ENCODE measurements around the gene RECK. TPM values are rescaled to one million over a fixed set of nuclear protein-coding genes. Genes with fewer than 3 reads are reported as not detected.

The RECK gene
- total and polyA plus RNA-seq, 2 experiments from 2014 or later, result 127 to 165 TPM

- no peak overlapping the region for H3K4me3 ChIP-seq
- no peak overlapping the region for H3K9ac ChIP-seq
- peaks cover 42% of the 10 kb centered on the region for H3F3A ChIP-seq (ENCODE audit: insufficient read depth)
- no peaks in the 10 kb centered on the region for H3K36me3 ChIP-seq (ENCODE audit: low read depth)
- WGBS, 2 experiments (ENCODE audit: low coverage in 1 of 2, low lambda C conversion rate in 2 of 2, missing lambda C conversion rate in 2 of 2), result 4 to 13% methylated on average over 1 of the region's 1 CpG
- H3K27ac ChIP-seq, result 0 out of 2 replicates have a peak overlapping the region, but pooled peaks have one; percentile 88
- peaks cover 30% of the 10 kb centered on the region for H3K4me1 ChIP-seq (ENCODE audit: insufficient read depth)
- no peak overlapping the region for H2AFZ ChIP-seq
- no peaks in the 10 kb centered on the region for H4K20me1 ChIP-seq (ENCODE audit: insufficient read depth)
- no peak overlapping the region for H3K4me2 ChIP-seq (ENCODE audit: unreplicated experiment)
- TF ChIP-seq EZH2phosphoT487 (IDR thresholded peaks at IDR 0.05; ENCODE audit: insufficient read depth, low read depth) (no peak), EZH2 (IDR thresholded peaks at IDR 0.05; ENCODE audit: insufficient read depth, poor library complexity, severe bottlenecking) (no peak)
- H3K27me3 ChIP-seq (replicated peaks; ENCODE audit: insufficient read depth), result no peaks in the 10 kb centered on the region
- no peaks in the 10 kb centered on the region for H3K9me2 ChIP-seq (ENCODE audit: insufficient read depth)
- DNase-seq, result no peak
- in situ Hi-C loops (cut with MboI), result no loop called here
- no peaks in the 10 kb centered on the region for H3K79me2 ChIP-seq (ENCODE audit: insufficient read depth)
- H3K9me3 ChIP-seq (ENCODE audit: low read depth), result no peaks in the 10 kb centered on the region
These were observed 38.4 kb upstream of the RECK start for GRCh38 chr9:35998333-35998732.

- Histone ChIP-seq H3K9me3 (ENCODE audit: low read depth) (no peaks in the 10 kb centered on the region), H3K4me3 (no peak overlapping the region), H3K4me2 (ENCODE audit: unreplicated experiment) (no peak overlapping the region), H3K9ac (no peak overlapping the region), H3K27me3 (replicated peaks; ENCODE audit: insufficient read depth) (no peaks in the 10 kb centered on the region), H2AFZ (no peak overlapping the region), H4K20me1 (ENCODE audit: insufficient read depth) (no peaks in the 10 kb centered on the region), H3K9me2 (ENCODE audit: insufficient read depth) (no peaks in the 10 kb centered on the region), H3K4me1 (ENCODE audit: insufficient read depth) (peaks cover 4% of the 10 kb centered on the region; the same call in 1 of the 2 replicates), H3K27ac (no peak overlapping the region), H3F3A (ENCODE audit: insufficient read depth) (no peaks in the 10 kb centered on the region), H3K36me3 (ENCODE audit: low read depth) (no peaks in the 10 kb centered on the region), H3K79me2 (ENCODE audit: insufficient read depth) (no peaks in the 10 kb centered on the region)
- no peak for DNase-seq
- in situ Hi-C loops (cut with MboI), result no loop called here
- 81 to 96% methylated on average over 1 of the region's 1 CpG for WGBS, 2 experiments (ENCODE audit: low coverage in 1 of 2, low lambda C conversion rate in 2 of 2, missing lambda C conversion rate in 2 of 2)
- no peak for TF ChIP-seq EZH2 (IDR thresholded peaks at IDR 0.05; ENCODE audit: insufficient read depth, poor library complexity, severe bottlenecking)
- no peak for TF ChIP-seq EZH2phosphoT487 (IDR thresholded peaks at IDR 0.05; ENCODE audit: insufficient read depth, low read depth)
These were observed 30.8 kb upstream of the RECK start for GRCh38 chr9:36005891-36006290.

GRCh38 chr9:36006549-36007315 lies 30.0 kb upstream of the RECK start:
- Histone ChIP-seq H3F3A (ENCODE audit: insufficient read depth) (peaks cover 4% of the 10 kb centered on the region; the same call in 1 of the 2 replicates), H3K36me3 (ENCODE audit: low read depth) (no peaks in the 10 kb centered on the region), H3K79me2 (ENCODE audit: insufficient read depth) (no peaks in the 10 kb centered on the region), H3K4me2 (ENCODE audit: unreplicated experiment) (no peak overlapping the region), H3K4me1 (ENCODE audit: insufficient read depth) (peaks cover 4% of the 10 kb centered on the region; the same call in 1 of the 2 replicates), H3K9me3 (ENCODE audit: low read depth) (no peaks in the 10 kb centered on the region), H3K27ac (no peak overlapping the region), H3K4me3 (no peak overlapping the region), H3K9ac (no peak overlapping the region), H3K9me2 (ENCODE audit: insufficient read depth) (no peaks in the 10 kb centered on the region), H2AFZ (no peak overlapping the region), H4K20me1 (ENCODE audit: insufficient read depth) (no peaks in the 10 kb centered on the region), H3K27me3 (replicated peaks; ENCODE audit: insufficient read depth) (no peaks in the 10 kb centered on the region)
- in situ Hi-C loops (cut with MboI), result no loop called here
- no peak for DNase-seq
- no peak for TF ChIP-seq EZH2 (IDR thresholded peaks at IDR 0.05; ENCODE audit: insufficient read depth, poor library complexity, severe bottlenecking)
- no peak for TF ChIP-seq EZH2phosphoT487 (IDR thresholded peaks at IDR 0.05; ENCODE audit: insufficient read depth, low read depth)
- WGBS, 2 experiments (ENCODE audit: low coverage in 1 of 2, low lambda C conversion rate in 2 of 2, missing lambda C conversion rate in 2 of 2), result 84 to 96% methylated on average over 3 of the region's 3 CpGs

- Histone ChIP-seq H3K27ac (no peak overlapping the region), H3K9me3 (ENCODE audit: low read depth) (no peaks in the 10 kb centered on the region), H3K36me3 (ENCODE audit: low read depth) (no peaks in the 10 kb centered on the region), H3K4me2 (ENCODE audit: unreplicated experiment) (no peak overlapping the region), H3K9me2 (ENCODE audit: insufficient read depth) (no peaks in the 10 kb centered on the region), H3K4me3 (no peak overlapping the region), H3K4me1 (ENCODE audit: insufficient read depth) (peaks cover 4% of the 10 kb centered on the region; the same call in 1 of the 2 replicates), H3K79me2 (ENCODE audit: insufficient read depth) (no peaks in the 10 kb centered on the region), H2AFZ (no peak overlapping the region), H3K9ac (no peak overlapping the region), H4K20me1 (ENCODE audit: insufficient read depth) (no peaks in the 10 kb centered on the region), H3K27me3 (replicated peaks; ENCODE audit: insufficient read depth) (no peaks in the 10 kb centered on the region), H3F3A (ENCODE audit: insufficient read depth) (peaks cover 4% of the 10 kb centered on the region; the same call in 1 of the 2 replicates)
- no peak for TF ChIP-seq EZH2phosphoT487 (IDR thresholded peaks at IDR 0.05; ENCODE audit: insufficient read depth, low read depth)
- no peak for TF ChIP-seq EZH2 (IDR thresholded peaks at IDR 0.05; ENCODE audit: insufficient read depth, poor library complexity, severe bottlenecking)
- 91 to 93% methylated on average over 1 of the region's 1 CpG for WGBS, 2 experiments (ENCODE audit: low coverage in 1 of 2, low lambda C conversion rate in 2 of 2, missing lambda C conversion rate in 2 of 2)
- DNase-seq, result no peak
- in situ Hi-C loops (cut with MboI), result no loop called here
These were observed 29.4 kb upstream of the RECK start for GRCh38 chr9:36007316-36007708.
